ENCODE measurements around the gene ATP4A. TPM values are rescaled to one million over a fixed set of nuclear protein-coding genes. Genes with fewer than 3 reads are reported as not detected.
"Not testable (repeated sequence)": the region's sequence is repeated elsewhere in the genome, so short reads cannot be mapped to it uniquely, and the experiment has no call there.

ATP4A gene
- total and polyA plus RNA-seq, 7 donors: 0.10 TPM; not detected in 6

GRCh38 chr19:35607661-35608060, 44.2 kb upstream of the ATP4A start:
- Histone ChIP-seq H3K4me1 (peaks cover 0 to 7% (median 3%) of the 10 kb centered on the region in 4 donors), H3K4me3 (no peak overlapping the region), H3K9me3 (no peaks in the 10 kb centered on the region), H3K27me3 (no peaks in the 10 kb centered on the region), H3K36me3 (no peaks in the 10 kb centered on the region), H3K27ac (no peak overlapping the region)
- no peak for DNase-seq
- TF ChIP-seq POLR2A (IDR thresholded peaks at IDR 0.05) (no peak), EP300 (IDR thresholded peaks at IDR 0.05) (no peak), CTCF (IDR thresholded peaks at IDR 0.05) (no peak), POLR2AphosphoS5 (IDR thresholded peaks at IDR 0.05) (no peak)
- 88 to 89% methylated on average over 3 of the region's 3 CpGs for WGBS, 2 donors
- intact Hi-C loops (cut with DNase I): no loop called here

- H3K36me3 ChIP-seq; intact Hi-C loops (cut with DNase I); H3K27me3 ChIP-seq; H3K4me3 ChIP-seq; DNase-seq; H3K4me1 ChIP-seq; H3K9me3 ChIP-seq; H3K27ac ChIP-seq: not testable (repeated sequence)
- WGBS, 2 donors: 90 to 92% methylated on average over 8 of the region's 8 CpGs
These were observed 43.7 kb upstream of the ATP4A start for GRCh38 chr19:35607170-35607569.

- intact Hi-C loops (cut with DNase I); H3K36me3 ChIP-seq; H3K4me3 ChIP-seq; H3K27me3 ChIP-seq; DNase-seq; H3K4me1 ChIP-seq; H3K27ac ChIP-seq; H3K9me3 ChIP-seq: not testable (repeated sequence)
- 84 to 88% methylated on average over 4 of the region's 4 CpGs for WGBS, 2 donors
These were observed 41.0 kb upstream of the ATP4A start for GRCh38 chr19:35604436-35604835.

- H3K36me3 ChIP-seq: no peaks in the 10 kb centered on the region
- no peaks in the 10 kb centered on the region for H3K9me3 ChIP-seq
- no peak for DNase-seq
- H3K27ac ChIP-seq: no peak overlapping the region
- WGBS, 2 donors: 91 to 93% methylated on average over 3 of the region's 3 CpGs
- H3K4me3 ChIP-seq: no peak overlapping the region
- H3K4me1 ChIP-seq: no peaks in the 10 kb centered on the region
- intact Hi-C loops (cut with DNase I): no loop called here
- TF ChIP-seq EP300 (IDR thresholded peaks at IDR 0.05) (no peak), CTCF (IDR thresholded peaks at IDR 0.05) (no peak), POLR2AphosphoS5 (IDR thresholded peaks at IDR 0.05) (no peak), POLR2A (IDR thresholded peaks at IDR 0.05) (no peak)
- no peaks in the 10 kb centered on the region for H3K27me3 ChIP-seq
These were observed 38.5 kb upstream of the ATP4A start for GRCh38 chr19:35601971-35602370.

- H3K9me3 ChIP-seq: no peaks in the 10 kb centered on the region
- H3K4me1 ChIP-seq: no peaks in the 10 kb centered on the region
- DNase-seq: no peak
- H3K27me3 ChIP-seq: peaks cover 0 to 19% (median 0%) of the 10 kb centered on the region in 3 donors
- no peaks in the 10 kb centered on the region for H3K36me3 ChIP-seq
- H3K27ac ChIP-seq: no peak overlapping the region
- no peak overlapping the region for H3K4me3 ChIP-seq
- WGBS, 2 donors: 65 to 73% methylated on average over 4 of the region's 4 CpGs
- intact Hi-C loops (cut with DNase I): no loop called here
- TF ChIP-seq EP300 (IDR thresholded peaks at IDR 0.05) (no peak), CTCF (IDR thresholded peaks at IDR 0.05) (no peak), POLR2A (IDR thresholded peaks at IDR 0.05) (no peak), POLR2AphosphoS5 (IDR thresholded peaks at IDR 0.05) (no peak)
These were observed 33.0 kb upstream of the ATP4A start for GRCh38 chr19:35596366-35596999.

- DNase-seq: no peak
These were observed 32.5 kb upstream of the ATP4A start for GRCh38 chr19:35595928-35596327.

GRCh38 chr19:35595026-35595425, 31.6 kb upstream of the ATP4A start:
- H3K4me3 ChIP-seq; DNase-seq; intact Hi-C loops (cut with DNase I); H3K9me3 ChIP-seq; H3K4me1 ChIP-seq; H3K27ac ChIP-seq; H3K36me3 ChIP-seq: not testable (repeated sequence)
- peaks cover 0 to 19% (median 0%) of the 10 kb centered on the region in 3 donors for H3K27me3 ChIP-seq
- 77 to 88% methylated on average over 3 of the region's 3 CpGs for WGBS, 2 donors

More at GRCh38 chr19:35595928-35596327, 32.5 kb upstream of the ATP4A start:
- H3K36me3 ChIP-seq: no peaks in the 10 kb centered on the region
- no peaks in the 10 kb centered on the region for H3K4me1 ChIP-seq
- WGBS, 2 donors: 92 to 97% methylated on average over 1 of the region's 1 CpG
- peaks cover 0 to 19% (median 0%) of the 10 kb centered on the region in 3 donors for H3K27me3 ChIP-seq
- no peak overlapping the region for H3K4me3 ChIP-seq
- no peaks in the 10 kb centered on the region for H3K9me3 ChIP-seq
- H3K27ac ChIP-seq: no peak overlapping the region
- intact Hi-C loops (cut with DNase I): no loop called here
- TF ChIP-seq EP300 (IDR thresholded peaks at IDR 0.05) (no peak), CTCF (IDR thresholded peaks at IDR 0.05) (no peak), POLR2AphosphoS5 (IDR thresholded peaks at IDR 0.05) (no peak), POLR2A (IDR thresholded peaks at IDR 0.05) (no peak)

Measured in sigmoid colon (tissue), 7 donors.